Measurements from ENCODE around the gene DNAJB1. TPM values are rescaled to one million over a fixed set of nuclear protein-coding genes. Genes with fewer than 3 reads are reported as not detected.

The DNAJB1 gene
- total RNA-seq, 1 experiment from 2014 or later, result 149 TPM

GRCh38 chr19:14514215-14514863, 3.9 kb downstream of the DNAJB1 start:
- CTCF ChIA-PET, result interaction anchor here (0.6 kb wide), 1 partner anchor 1838 kb away, joined by 3 read pairs; no protein-coding TSS in a partner anchor
- H3K4me1 ChIP-seq (ENCODE audit: control insufficient read depth, insufficient read depth, low read length), result peaks cover 30% of the 10 kb centered on the region
- no peak for ATAC-seq

GRCh38 chr19:14512406-14512961, 5.7 kb downstream of the DNAJB1 start:
- no peaks in the 10 kb centered on the region for H3K27me3 ChIP-seq (ENCODE audit: control insufficient read depth, insufficient read depth, low read length)
- in situ Hi-C loops (cut with HindIII; ENCODE audit: low pct_unique_long_range_greater_than_20kb, low sequenced_read_pairs), result no loop called here
- ChIA-PET CTCF (no interaction called here), POLR2A (interaction anchor here (0.5 kb wide), 1 partner anchor 675 kb away, joined by 12 read pairs; no protein-coding TSS in a partner anchor)
- no peak for TF ChIP-seq CTCF (IDR thresholded peaks at IDR 0.05)
- no peak for TF ChIP-seq TCF7L2 (IDR thresholded peaks at IDR 0.05; ENCODE audit: low read depth, low read length)
- no peak for TF ChIP-seq SIN3A (IDR thresholded peaks at IDR 0.05; ENCODE audit: borderline replicate concordance, insufficient read depth, low read depth, low read length)
- no peak for TF ChIP-seq REST (IDR thresholded peaks at IDR 0.05; ENCODE audit: insufficient read depth in 1 of 2, low read depth in 2 of 2, low read length in 1 of 2)
- no peak for TF ChIP-seq POLR2AphosphoS5 (IDR thresholded peaks at IDR 0.05; ENCODE audit: low read depth, low read length)
- DNase-seq (ENCODE audit: low read depth, low spot score) (no peak), ATAC-seq (no peak)
- peaks cover 10% of the 10 kb centered on the region for H3K36me3 ChIP-seq (ENCODE audit: control insufficient read depth, insufficient read depth, low read length)
- H3K27ac ChIP-seq (ENCODE audit: low read length), result no peak overlapping the region
- H3K4me3 ChIP-seq (ENCODE audit: low read depth in 2 of 2, low read length in 2 of 2), result no peak overlapping the region
- no peaks in the 10 kb centered on the region for H3K9me3 ChIP-seq (ENCODE audit: control insufficient read depth, insufficient read depth, low read depth, low read length)
- intact Hi-C loops (cut with micrococcal nuclease; ENCODE audit: unreplicated experiment), result no loop called here
- BruUV-seq (replicated peaks), result no TSS peak
- peaks cover 30% of the 10 kb centered on the region for H3K4me1 ChIP-seq (ENCODE audit: control insufficient read depth, insufficient read depth, low read length)

More at GRCh38 chr19:14514215-14514863, 3.9 kb downstream of the DNAJB1 start:
- Histone ChIP-seq H3K27ac (ENCODE audit: low read length) (no peak overlapping the region), H3K9me3 (ENCODE audit: control insufficient read depth, insufficient read depth, low read depth, low read length) (no peaks in the 10 kb centered on the region), H3K36me3 (ENCODE audit: control insufficient read depth, insufficient read depth, low read length) (peaks cover 10% of the 10 kb centered on the region), H3K27me3 (ENCODE audit: control insufficient read depth, insufficient read depth, low read length) (no peaks in the 10 kb centered on the region), H3K4me3 (ENCODE audit: low read depth in 2 of 2, low read length in 2 of 2) (peak overlapping the region in 1 of 2 experiments; percentile 97; a peak in 2 of 4 replicates)
- no peak for DNase-seq (ENCODE audit: low read depth, low spot score)
- TF ChIP-seq REST (IDR thresholded peaks at IDR 0.05; ENCODE audit: insufficient read depth in 1 of 2, low read depth in 2 of 2, low read length in 1 of 2), result no peak
- TF ChIP-seq SIN3A (IDR thresholded peaks at IDR 0.05; ENCODE audit: borderline replicate concordance, insufficient read depth, low read depth, low read length), result no peak
- no peak for TF ChIP-seq CTCF (IDR thresholded peaks at IDR 0.05)
- no peak for TF ChIP-seq TCF7L2 (IDR thresholded peaks at IDR 0.05; ENCODE audit: low read depth, low read length)
- TF ChIP-seq POLR2AphosphoS5 (IDR thresholded peaks at IDR 0.05; ENCODE audit: low read depth, low read length), result no peak
- no TSS peak for BruUV-seq (replicated peaks)
- POLR2A ChIA-PET, result no interaction called here
- intact Hi-C loops (cut with micrococcal nuclease; ENCODE audit: unreplicated experiment), result no loop called here
- in situ Hi-C loops (cut with HindIII; ENCODE audit: low pct_unique_long_range_greater_than_20kb, low sequenced_read_pairs), result no loop called here

Measured in Panc1 (cell line).